GM10266 (cell line): ENCODE results near the gene MAPKAP1.

ENCODE experiments used
- DNase-seq: peaks from one replicate; pipeline ENCODE4 v3.0.0; 2012; ENCODE audit errors: extremely low spot score
- TF ChIP-seq, protein P1 (sequence below): IDR thresholded peaks from 2 replicates; pipeline ENCODE4 v1.5.1; 2012; ENCODE audit warnings: mild to moderate bottlenecking, low read depth; ENCODE audit not compliant: control insufficient read depth, insufficient read depth; ENCODE audit errors: missing control alignments

The MAPKAP1 gene

DNA sequence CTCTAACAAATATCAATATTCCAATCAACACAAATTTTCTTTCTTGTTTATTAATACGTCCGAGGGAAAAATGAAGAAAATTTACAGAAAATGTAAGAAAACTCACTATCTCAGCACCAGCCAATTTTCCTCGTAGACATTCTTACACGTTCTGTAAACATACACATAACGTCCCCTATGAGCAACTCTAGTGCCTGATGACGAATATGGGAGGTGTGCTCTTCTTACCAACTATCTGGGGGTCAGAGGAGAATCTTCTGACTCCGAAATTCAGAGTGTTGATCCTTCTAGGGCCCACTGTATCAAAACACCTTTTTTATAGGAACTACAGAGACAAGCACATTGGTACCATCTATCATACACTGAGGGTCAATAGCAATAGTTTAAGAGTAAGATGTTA lies 246.7 kb downstream of the MAPKAP1 start:
- TF ChIP-seq, protein P1, sequence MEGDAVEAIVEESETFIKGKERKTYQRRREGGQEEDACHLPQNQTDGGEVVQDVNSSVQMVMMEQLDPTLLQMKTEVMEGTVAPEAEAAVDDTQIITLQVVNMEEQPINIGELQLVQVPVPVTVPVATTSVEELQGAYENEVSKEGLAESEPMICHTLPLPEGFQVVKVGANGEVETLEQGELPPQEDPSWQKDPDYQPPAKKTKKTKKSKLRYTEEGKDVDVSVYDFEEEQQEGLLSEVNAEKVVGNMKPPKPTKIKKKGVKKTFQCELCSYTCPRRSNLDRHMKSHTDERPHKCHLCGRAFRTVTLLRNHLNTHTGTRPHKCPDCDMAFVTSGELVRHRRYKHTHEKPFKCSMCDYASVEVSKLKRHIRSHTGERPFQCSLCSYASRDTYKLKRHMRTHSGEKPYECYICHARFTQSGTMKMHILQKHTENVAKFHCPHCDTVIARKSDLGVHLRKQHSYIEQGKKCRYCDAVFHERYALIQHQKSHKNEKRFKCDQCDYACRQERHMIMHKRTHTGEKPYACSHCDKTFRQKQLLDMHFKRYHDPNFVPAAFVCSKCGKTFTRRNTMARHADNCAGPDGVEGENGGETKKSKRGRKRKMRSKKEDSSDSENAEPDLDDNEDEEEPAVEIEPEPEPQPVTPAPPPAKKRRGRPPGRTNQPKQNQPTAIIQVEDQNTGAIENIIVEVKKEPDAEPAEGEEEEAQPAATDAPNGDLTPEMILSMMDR: no peak
- DNase-seq: no peak

DNA sequence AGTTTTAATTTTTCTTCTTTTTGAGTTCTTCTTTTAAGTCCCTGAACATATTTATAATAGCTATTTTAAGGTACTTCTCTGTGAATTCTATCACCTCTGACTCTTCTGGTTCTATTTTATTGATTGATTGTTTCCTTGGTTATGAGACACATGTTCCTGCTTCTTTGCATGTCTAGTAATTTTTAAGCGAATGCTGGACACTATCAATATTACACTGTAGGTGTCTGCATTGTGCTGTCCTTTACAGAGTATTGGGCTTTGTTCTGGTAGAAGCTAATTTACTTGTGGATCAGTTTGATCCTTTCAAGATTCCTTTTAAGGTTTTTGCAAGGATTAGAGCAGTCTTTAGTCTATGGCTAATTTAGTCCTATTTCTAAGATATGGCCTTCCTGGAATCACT lies 249.7 kb downstream of the MAPKAP1 start:
- DNase-seq: no peak
- TF ChIP-seq, protein P1: no peak

DNA sequence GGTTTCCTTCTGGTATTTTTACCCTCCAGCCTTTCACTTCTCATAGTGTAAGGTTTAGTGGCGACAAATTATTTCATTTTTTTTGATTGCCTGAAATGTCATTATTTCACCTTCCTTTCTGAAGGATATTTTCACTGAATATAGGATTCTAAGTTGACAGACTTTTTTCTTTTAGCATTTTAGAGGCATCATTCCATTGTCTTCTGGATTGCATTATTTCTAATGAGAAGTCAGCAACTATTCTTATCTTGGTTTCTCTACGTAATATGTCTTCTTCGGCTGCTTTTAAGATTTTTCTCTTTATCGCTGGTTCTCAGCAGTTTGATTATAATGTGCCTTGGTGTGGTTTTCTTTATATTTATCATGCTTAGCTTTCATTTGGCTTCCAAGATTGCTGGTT lies 251.1 kb downstream of the MAPKAP1 start:
- TF ChIP-seq, protein P1: no peak
- no peak for DNase-seq

DNA sequence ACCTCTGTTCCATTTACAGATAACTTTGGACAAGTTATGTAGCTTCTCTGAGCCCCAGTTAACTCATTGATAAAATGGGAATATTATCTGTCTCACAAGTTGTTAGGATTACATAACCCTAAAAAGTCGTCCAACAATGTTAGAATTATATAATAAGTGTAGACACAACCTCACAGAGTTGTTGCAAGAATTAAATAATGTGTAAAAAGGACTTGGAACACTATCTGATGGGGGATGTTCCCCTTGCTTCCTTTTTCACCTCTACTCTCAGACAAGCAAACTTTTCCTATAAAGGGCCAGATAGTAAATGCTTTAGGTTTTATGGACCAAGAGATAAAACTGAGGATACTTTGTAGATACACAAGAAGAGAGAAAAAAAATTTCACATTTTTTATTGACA lies 251.9 kb downstream of the MAPKAP1 start:
- DNase-seq: no peak
- TF ChIP-seq, protein P1: no peak

DNA sequence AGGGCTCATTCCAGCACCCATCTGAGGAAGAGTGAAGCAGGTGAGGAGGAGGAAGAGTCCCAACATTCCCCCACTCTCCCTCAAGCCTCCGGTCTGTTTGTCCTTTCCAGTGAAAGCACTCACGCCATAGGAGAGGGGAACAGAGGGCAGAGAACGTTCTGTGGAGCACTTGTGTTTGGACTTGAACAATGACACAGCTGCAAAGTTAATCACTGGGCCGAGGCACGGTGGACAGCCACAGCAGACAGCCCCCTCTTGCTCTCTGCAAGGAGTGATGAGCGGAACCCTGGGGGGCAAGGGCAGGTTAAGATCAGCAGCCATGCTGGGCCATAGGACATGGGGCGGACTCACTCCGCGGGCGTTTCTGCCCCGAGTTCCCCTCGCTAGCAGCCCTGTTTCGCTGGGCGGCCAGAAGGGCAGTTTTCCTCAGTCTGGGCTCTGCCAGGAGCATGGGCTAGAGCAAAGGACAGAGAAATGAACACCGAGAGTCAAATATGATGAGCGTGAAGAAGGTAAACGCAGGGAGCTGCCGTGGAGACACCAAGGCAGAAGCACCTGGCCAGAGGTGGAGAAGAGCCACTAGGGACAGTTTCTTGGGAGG lies 259.7 kb downstream of the MAPKAP1 start:
- TF ChIP-seq, protein P1: no peak
- no peak for DNase-seq

DNA sequence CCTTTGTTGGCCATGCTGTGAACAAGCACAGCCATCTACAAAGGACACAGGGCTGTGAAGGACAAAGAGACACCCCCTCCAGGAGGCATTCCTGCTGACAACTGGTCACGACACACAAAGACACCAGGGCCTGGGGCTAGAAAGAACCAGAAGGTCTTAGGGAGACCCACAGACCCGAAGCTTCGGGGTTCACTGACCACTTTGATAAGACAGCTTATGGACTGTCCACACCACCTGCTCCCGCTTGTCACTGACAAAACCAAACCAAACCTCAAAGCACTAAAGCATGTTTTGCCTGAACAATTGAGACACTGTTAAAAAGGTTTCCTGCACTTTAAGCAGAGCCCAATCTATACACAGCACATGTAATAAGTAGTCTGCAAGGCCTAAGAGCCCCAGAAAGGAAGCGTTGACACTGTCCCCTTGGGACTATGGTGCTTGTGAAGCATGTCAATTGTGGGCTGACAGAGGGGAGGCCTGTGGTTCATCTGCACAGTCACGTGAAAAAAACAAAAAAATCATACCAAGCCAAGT lies 260.4 kb downstream of the MAPKAP1 start:
- peak; percentile 81 for DNase-seq
- TF ChIP-seq, protein P1: no peak

DNA sequence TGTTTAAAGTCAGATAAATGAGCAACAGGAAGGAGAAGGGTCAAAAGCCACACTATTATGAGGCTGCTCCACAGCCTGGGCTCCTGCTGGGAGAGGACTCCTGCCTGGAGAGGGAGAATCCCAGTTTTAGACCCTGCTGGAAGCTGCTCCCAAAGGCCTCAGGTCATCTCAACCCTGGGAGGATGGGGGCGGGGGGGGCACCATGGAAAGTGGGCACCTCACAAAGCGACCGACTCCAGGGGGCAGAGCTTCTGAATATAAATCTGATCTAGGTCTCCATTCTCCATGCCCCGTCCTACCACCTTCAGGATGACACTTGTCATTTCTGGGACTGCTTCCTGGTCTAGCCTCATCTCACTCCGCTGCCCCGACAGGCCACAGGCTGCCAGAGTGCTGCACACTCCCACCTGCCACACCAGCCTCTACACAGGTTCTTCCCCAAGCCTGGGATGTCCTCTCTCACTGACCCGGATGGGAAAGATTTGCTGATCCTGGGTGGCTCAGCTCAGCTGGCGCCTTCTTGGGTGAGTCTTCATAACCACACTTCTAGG lies 262.0 kb downstream of the MAPKAP1 start:
- no peak for DNase-seq
- TF ChIP-seq, protein P1: no peak
